CD4-positive, alpha-beta T cell treated with Interleukin-1 beta for 1 hour (primary cell): ENCODE data around the gene IFT122.

ENCODE experiments used
- DNase-seq, 2 donors: peaks; one replicate each; pipeline ENCODE4 v3.0.0-alpha.2; 2020 to 2022

The IFT122 gene

DNA sequence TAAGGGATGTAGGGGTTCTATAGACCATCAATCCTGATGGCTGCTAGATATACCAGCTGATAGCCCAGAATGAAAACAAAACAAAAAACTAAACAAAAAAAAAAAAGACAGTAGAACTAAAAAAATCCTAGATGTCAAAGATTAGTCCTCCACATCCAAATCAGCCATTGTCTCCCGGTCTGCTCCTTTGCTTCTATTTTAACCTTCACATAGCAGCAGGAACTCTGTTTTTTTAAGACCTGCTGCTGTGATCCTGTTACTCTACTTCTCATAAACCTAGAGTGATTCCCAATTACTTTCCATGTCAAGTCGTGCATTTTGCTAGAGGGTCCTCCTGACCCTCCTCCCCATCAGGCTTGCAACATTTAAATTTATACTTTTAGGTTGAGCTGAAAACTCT, 2.5 kb downstream of the IFT122 start:
- DNase-seq, result no peak

DNA sequence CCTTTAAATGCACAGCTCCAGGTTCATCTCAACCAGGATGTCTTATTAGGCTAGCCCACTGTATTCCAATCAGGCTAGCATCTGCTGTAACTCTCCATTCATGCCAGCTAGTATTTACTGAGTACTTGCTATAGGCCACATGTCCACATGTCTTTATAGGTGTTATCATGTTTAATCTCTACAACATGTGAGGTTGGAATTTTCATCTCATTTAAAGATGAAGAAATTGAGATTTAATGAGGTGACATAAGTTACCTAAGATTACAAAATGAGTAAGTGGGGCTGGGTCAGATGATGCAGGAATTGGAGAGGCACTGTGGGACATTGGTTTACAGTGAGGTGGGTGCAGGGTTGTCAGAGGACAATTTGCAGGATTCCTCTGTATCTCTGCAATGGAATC, 2.9 kb downstream of the IFT122 start:
- DNase-seq, result no peak

DNA sequence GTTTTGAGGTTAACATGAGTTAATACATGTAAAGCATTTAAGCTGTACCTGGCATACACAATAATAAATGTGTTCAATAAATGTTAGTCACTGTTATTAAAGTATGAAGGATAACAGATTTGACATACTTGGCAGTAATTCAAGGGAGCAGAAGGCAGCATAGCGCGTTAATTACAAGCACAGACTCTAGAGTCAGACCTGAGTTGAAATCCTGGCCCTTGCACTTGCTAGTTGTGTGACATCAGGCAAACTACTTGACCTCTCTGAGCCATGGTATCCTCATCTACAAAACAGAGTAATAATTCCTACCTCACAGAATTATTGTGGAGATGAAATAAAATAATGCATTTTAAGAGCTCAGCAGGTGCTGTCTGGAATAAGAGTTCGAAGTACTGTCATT, 5.4 kb downstream of the IFT122 start:
- no peak for DNase-seq

GRCh38 chr3:129446926-129447325, 6.9 kb downstream of the IFT122 start:
- DNase-seq, result no peak

DNA sequence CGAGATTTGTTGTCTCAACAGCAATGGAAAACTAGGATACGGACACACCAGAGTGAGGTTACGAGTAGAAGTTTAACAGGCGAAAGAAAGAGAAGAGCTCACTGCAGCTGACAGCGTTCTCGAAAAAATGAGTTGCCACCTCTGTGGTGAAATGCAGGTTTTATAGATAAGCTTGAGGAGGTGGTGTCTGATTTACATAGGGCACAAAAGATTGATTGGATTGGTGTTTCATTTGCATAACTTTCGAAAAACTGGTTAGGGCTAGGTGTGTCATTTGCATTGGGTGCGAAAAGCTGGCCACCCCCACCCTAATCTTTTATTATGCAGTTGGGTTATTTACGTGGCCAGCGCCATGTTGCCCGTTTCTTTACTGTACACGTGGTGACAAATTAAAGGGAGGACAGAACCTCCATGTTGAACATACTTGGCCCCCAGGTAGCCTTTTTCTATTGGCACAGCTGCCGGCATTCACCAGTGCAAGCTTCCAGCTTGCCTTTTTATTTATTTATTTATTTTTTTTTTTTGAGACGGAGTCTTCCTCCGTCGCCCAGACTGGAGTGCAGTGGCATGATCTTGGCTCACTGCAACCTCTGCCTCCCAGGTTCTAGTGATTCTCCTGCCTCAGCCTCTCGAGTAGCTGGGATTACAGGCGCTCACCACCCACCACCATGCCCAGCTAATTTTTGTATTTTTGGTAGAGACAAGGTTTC, 8.3 kb downstream of the IFT122 start:
- no peak for DNase-seq

DNA sequence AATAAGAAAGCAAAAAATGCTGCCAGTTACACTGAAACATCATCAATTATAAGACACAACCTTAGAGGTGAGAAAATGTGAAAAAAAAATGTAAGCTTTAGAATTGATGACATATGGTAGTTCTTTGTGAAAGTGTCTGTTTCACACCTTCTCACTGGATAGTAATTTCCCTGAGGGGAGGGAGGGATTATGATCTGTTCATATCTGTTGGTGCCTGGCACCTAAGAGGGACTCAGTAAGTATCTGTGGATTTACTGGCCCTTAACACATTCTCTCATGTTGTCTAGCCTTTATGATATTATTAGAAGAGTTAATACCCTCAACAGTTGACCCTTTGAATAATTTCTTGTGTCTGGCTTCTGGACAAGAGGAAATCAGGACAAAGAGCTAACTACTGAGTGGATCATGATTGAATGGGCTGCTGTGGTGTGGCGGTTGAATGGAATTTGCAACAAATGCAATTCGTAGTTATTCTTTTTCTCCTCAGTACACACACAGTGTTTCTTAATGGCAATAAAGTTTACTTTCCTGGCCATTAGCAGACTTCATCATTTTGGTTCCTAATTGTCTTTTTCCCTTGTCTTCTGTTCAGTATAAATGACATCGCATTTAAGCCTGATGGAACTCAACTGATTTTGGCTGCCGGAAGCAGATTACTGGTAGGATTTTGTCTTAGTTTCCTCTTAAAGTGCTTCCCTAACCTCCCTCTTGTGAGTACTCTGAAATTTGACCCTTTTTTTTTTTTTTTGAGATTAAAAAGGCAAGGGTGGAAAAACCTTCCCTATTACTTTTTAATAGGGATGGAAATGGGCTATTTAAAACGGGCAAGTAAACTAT, 9.5 kb downstream of the IFT122 start:
- DNase-seq, result no peak

- DNase-seq, result no peak
Observed at GRCh38 chr3:129453732-129454131, 13.7 kb downstream of the IFT122 start.

- DNase-seq, result no peak
Observed at GRCh38 chr3:129460155-129460554, 20.1 kb downstream of the IFT122 start.

- no peak for DNase-seq
Observed at GRCh38 chr3:129460572-129460971, 20.5 kb downstream of the IFT122 start.

DNA sequence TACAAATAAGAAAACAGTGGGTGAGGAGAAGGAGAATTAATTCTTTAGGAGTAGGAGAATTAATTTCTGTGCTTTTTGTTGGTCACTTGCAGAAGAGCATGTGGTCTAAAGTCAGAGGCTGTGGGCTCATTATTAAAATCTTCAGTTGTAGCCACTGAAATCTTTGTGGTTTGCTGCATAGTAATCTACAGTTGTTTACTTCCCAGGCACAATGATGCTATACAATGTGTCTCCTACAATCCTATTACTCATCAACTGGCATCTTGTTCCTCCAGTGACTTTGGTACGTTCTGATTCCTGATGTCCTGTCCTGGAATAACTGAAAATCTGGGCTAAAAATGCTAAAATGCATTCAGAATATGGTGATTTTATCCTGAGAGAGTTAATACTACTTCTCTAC, 21.0 kb downstream of the IFT122 start:
- no peak for DNase-seq

GRCh38 chr3:129461461-129462146, 21.6 kb downstream of the IFT122 start:
- DNase-seq, result no peak

GRCh38 chr3:129462361-129462968, 22.4 kb downstream of the IFT122 start:
- DNase-seq, result no peak

DNA sequence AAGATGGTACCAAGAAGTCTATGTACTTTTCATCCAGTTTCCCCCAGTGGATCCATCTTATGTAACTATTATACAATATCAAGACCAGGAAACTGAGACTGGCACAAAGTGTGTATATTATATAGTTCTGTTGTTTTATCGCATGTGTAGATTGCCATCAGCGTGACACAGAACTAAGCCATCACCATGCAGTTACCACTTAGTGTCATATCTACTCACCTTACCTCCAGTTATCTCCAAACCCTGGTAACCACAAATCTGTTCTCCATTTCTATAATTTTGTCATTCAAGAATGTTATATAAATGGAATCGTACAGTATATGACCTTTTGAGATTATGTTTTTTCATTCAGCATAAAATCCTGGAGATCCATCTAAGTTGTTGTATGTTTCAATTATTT, 23.1 kb downstream of the IFT122 start:
- no peak for DNase-seq

- no peak for DNase-seq
Observed at GRCh38 chr3:129463716-129464115, 23.7 kb downstream of the IFT122 start.

- no peak for DNase-seq
Observed at GRCh38 chr3:129467932-129468331, 27.9 kb downstream of the IFT122 start.

DNA sequence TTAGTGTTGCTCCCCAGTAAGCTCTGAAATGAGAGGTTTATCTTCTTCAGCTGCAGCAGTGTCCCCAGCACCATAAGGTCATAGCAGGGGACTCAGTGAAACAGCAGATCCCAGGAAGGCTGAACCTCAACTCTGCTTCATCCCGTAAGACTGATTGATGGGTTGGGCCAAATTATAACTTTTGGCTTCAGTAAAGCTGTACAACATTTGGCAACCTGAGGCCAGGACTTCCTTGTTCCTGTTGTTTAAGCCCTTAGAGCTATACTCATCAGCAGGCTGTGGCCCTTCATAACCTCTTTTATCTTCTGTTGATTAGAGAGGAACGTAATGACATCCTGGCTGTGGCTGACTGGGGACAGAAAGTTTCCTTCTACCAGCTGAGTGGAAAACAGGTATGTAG, 29.0 kb downstream of the IFT122 start:
- DNase-seq, result no peak

- no peak for DNase-seq
Observed at GRCh38 chr3:129470861-129471260, 30.8 kb downstream of the IFT122 start.

DNA sequence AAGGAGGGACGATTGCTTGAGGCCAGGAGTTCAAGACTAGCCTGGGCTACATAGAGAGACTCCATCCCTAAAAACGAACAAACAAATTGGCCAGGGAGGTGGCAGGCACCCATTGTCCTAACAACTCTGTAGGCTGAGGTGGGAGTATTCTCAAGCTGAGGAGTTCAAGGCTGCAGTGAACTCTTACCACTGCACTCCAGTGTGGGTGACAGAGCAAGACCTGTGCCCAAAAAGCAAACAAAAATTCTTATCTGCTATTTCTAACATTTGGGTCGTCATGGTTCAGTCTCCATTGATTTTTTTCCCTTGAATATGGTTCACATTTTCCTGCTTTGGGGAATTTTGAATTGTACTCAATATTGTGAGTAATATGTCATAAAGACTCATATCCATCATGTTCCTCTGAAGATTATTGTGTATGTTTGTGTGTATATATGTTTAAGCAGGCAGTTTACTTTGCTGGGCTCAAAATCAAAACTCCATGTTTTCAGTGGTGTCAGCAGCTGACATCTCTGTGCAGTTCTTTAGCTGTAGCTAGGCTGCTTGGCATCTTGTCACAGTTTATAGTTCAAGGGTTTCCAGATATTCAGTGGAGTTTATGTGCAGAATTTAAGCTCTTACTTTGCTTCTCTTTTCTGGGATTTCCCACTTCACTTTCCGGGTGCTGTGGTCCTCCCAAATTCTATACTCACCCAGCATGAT, 33.2 kb downstream of the IFT122 start:
- DNase-seq, result no peak

GRCh38 chr3:129473769-129474152, 33.7 kb downstream of the IFT122 start:
- DNase-seq, result no peak

DNA sequence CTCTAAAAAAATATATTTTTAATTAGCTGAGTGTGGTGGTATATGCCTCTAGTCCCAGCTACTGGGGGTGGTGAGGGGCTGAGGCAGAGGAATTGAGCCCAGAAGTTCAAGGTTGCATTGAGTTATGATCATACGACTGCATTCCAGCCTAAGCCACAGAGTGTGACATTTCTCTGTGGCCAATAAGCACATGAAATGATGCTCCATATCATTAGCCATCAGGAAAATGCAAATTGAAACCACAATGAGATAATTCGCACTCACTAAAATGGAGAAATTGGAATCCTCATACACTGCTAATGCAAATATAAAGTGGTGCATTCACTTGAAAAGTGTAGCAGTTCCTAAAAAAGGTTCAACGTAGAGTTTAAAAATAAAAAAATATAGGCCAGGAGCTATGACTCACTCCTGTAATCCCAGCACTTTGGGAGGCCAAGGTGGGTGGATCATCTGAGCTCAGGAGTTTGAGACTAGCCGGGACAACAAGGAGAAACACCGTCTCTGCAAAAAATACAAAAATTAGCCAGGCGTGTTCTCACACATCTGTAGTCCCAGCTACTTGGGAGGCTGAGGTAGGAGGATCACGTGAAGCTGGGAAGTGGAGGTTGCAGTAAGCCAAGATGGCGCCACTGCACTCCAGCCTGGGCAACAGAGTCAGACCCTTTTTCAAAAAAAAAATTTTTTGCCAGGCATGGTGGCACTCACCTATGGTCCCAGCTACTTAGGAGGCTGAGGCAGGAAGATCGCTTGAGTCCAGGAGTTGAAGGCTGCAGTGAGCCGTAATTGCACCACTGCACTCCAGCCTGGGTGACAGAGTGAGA, 35.2 kb downstream of the IFT122 start:
- no peak for DNase-seq

DNA sequence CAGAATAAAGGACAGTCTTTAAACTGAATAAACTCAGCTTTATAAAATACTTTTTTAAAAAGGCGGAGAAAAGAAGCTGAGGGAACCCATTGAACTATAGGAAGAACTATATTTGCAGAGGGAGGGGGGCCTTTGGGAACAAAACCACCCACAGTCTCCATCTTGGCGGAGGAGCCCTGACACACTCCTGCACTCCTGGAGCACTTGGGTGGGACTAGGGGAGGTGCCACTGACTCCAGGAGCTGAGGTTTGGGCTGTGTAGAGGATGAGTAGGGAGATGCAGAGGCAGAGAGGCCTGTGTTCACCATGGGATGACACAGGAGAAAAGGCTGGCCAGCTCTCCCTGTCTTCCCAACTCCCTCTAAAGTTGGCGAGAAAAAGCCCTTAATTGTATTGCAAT, 35.8 kb downstream of the IFT122 start:
- DNase-seq, result no peak

- DNase-seq, result no peak
Observed at GRCh38 chr3:129476586-129476985, 36.6 kb downstream of the IFT122 start.
